NAMALWA (cell line): ENCODE results near the gene SDF2L1.
"Not testable (repeated sequence)": the region's sequence is repeated elsewhere in the genome, so short reads cannot be mapped to it uniquely, and the experiment has no call there.

Source experiments
- DNase-seq: peaks from one replicate; pipeline ENCODE4 v3.0.0-alpha.2; 2015; ENCODE audit warnings: low spot score

SDF2L1 gene

DNA sequence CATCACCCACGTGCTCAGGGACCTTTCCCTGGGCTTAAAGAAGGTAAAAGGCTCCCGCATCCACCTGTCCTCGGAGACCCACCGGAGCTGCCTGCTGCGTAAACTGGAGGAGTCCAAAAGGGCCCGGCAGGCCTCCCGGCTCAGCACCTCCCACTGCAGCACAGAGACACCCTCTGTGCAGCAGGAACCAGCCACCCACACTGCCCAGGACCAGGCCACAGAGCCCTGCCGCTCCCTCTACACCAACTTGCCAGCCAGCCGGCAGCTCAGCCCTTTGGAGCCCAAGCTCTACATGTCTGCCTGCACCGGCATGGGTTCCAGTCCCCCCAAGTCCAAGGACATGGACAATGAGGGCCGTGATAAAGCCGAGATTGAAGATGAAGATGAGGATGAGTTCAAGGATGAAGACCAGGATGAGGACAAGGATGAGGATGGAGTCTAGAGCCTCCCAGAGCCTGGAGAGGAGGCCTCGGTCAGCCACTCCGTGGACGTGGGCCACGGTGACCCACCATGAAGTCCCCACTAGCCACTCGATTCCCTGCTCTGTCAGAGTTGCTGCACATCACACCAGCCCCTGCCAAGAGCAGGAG, 5.4 kb upstream of the SDF2L1 start:
- no peak for DNase-seq

- DNase-seq = not testable (repeated sequence)
Measured at GRCh38 chr22:21637450-21637849, 4.7 kb upstream of the SDF2L1 start.

GRCh38 chr22:21639359-21639758, 2.7 kb upstream of the SDF2L1 start:
- DNase-seq = no peak

DNA sequence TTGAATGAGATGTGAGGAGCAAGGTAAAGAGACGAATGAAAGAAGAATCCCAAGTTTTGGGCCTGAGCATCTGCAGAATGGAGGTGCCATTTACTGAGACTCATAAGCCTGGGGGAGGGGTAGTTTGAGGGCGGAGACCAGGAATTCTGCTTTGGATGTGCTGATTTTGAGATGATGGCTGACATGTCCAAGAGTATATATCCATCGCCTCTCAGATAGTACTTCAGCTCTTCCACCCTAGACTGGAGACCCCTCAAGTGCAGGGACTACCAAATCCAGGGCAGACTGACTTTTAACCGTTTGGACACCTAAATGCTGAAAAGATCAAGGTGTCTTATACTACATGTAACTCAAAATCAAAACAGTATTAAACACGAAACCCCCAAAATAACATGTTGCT, 1.3 kb upstream of the SDF2L1 start:
- DNase-seq = no peak

- peak; percentile 36 for DNase-seq
Measured at GRCh38 chr22:21641417-21641788, 699 bp upstream of the SDF2L1 start.

DNA sequence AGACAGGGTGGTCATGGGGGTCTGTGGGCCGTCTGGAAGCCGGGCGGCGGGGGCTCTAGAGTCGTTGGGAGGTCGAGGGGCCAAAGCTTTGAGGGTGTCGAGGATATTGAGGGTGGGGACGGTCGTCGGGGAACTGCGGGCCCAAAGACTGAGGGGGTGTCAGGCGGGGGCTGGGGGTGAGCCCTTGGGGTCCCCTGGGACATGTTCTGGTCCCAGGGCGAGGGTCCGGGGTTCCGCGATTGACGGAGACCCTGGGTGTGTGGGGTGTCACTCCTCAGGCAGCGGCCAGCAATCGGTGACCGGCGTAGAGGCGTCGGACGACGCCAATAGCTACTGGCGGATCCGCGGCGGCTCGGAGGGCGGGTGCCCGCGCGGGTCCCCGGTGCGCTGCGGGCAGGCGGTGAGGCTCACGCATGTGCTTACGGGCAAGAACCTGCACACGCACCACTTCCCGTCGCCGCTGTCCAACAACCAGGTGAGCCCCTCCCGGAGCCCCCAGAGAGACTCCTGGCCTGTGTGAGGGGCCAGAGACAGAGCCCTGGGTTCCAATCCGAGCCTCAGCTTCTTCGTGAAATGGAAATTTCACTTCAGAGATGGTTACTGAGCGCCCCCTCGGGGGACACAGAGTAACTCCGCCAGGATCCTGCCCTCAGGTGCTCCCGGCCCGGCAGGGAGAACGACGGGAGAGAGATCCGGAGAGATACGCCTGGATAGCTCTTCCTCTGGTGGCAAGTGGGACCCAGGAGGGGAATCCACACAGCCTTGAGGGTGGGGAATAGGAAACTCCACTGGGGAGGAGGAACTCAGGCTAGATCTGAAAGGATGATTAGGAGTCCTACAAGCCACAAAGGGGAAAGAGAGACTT, 714 bp downstream of the SDF2L1 start:
- DNase-seq = peak; percentile 81

DNA sequence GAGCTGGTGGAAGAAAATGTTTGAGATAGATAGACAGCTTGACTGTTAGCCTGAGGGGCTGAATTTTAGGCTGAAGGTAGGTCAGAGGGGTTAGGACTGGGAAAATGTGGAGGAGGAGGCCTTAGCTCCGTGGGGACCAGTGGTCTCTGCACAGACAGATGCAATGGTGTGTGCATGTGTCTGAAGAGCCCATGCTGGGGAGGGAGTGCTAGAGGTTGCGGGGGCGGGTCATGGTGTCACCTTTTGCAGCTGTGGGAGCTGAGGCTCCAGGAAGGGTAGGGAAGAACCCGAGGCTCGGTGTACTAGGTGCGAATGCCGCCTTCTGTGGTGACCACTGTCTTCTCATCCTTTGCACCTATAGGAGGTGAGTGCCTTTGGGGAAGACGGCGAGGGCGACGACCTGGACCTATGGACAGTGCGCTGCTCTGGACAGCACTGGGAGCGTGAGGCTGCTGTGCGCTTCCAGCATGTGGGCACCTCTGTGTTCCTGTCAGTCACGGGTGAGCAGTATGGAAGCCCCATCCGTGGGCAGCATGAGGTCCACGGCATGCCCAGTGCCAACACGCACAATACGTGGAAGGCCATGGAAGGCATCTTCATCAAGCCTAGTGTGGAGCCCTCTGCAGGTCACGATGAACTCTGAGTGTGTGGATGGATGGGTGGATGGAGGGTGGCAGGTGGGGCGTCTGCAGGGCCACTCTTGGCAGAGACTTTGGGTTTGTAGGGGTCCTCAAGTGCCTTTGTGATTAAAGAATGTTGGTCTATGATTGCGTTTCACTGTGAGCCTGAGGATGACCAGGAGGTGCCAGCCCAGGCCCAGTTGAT, 1.6 kb downstream of the SDF2L1 start:
- DNase-seq = peak; percentile 47

DNA sequence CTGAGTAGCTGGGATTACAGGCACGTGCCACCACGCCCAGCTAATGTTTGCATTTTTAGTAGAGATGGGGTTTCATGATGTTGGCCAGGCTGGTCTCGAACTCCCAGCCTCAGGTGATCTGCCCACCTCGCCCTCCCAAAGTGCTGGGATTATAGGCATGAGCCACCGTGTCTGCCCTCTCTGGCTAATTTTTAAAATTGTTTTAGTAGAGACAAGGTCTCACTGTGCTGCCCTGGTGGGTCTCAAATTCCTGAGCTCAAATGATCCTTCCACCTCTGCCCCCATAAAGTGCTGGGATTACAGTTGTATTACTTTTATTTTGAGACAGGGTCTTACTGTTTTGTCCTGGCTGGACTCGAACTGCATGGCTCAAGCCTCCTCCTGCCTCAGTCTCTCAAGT, 3.4 kb downstream of the SDF2L1 start:
- not testable (repeated sequence) for DNase-seq

DNA sequence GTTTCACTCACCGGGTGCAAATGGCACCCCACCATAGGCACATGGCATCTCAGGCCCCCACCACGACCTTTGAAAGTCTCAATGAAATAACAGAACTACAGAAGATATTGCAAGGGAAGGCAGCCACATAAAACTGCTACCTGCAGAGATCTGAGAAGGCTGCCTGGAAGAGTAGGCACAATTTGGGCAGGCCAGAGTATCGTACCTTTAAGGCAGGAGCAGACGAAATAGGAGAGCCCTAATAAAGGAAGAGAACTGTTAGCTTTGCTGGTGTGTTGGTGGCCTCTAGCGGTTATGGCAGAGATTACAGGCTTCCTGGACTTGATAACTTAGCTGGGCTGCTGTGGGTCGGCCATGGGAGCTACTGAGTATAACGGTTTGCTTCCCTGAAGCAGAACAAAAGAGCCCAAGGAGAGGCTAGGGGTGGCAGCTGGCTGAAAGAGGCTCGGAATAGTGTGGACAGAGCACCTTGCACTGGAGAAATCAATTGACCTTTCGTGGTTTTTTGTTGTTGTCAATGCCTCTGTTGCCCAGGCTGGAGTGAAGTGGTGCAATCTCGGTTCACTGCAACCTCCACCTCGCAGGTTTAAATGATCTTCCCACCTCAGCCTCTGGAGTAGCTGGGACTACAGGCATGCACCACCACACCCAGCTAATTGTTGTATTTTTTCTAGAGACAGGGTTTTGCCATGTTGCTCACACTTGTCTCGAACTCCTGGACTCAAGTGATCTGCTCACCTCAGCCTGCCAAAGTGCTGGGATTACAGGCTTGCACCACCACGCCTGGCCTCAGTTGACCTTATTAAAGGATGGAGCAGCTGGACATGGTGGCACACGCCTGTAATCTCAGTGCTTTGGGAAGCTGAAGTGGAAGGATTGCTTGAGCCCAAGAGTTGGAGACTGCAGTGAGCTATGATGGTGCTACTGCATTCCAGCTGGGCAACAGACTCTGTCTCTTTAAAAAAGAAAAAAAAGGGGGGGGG, 4.8 kb downstream of the SDF2L1 start:
- peak; percentile 90 for DNase-seq

DNA sequence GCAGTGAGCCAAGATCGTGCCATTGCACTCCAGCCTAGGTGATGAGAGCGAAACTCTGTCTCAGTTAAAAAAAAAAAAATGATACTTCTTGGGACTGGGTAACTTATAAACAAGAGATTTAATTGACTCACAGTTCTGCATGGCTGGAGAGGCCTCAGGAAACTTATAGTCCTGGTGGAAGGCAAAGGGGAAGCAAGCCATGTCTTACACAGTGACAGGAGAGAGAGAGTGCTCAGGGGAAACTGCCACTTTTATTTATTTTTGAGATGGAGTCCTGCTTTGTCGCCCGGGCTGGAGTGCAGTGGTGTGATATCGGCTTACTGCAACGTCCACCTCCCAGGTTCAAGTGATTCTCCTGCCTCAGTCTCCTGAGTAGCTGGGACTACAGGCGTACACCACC, 8.2 kb downstream of the SDF2L1 start:
- no peak for DNase-seq

- DNase-seq = peak; percentile 52
Measured at GRCh38 chr22:21650823-21651520, 8.9 kb downstream of the SDF2L1 start.

DNA sequence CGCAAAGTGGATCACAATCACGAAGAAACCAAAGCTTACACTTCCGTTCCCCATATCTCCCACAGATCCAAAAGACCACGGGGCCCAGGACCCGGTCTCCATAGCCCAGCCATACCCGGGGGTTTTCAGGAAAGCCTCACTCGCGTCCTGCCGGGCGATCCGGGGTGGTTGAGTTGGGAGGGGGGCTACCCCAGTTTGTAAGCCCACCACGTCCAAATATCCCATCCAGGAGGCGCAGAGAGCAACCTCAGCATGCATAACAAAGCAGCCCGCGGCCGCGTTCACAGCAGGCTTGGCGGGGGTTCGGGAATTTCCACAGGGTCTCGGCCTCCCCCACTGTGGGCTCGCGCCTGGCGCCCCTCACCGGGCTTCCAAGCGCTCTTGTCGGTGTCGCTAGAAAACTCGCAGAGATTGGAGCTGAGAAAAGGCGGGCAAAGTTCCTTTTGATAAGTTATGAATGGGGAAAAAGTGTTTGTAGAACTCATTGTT, 9.5 kb downstream of the SDF2L1 start:
- no peak for DNase-seq

DNA sequence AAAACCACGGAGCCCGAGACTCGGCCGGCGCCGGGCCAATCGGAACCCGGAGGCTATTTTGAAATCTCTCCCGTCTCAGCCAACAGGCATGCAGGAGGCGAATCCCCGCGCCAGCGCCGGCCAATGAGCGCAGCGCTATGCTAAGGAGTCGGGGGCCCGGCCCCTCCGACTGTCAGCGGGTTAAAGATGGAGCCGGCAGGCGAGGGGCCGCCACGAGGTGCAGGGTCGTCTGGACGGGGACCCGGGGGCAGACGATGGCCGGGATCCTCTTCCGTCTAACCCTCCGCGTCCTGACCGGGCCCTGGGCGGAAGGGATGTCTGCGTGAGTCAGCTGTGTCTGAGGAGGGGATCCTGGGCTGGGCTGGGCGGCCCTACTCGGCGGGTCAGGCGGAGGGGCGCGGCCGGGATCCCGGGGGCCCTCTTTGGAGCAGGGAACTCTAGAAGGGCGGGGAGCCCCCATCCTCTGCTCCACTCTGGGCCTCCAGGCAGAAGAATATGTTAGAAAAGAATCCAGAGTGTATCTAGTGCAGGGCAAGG, 10.0 kb downstream of the SDF2L1 start:
- DNase-seq = peak; percentile 95

- DNase-seq = no peak
Measured at GRCh38 chr22:21652547-21653545, 10.7 kb downstream of the SDF2L1 start.

DNA sequence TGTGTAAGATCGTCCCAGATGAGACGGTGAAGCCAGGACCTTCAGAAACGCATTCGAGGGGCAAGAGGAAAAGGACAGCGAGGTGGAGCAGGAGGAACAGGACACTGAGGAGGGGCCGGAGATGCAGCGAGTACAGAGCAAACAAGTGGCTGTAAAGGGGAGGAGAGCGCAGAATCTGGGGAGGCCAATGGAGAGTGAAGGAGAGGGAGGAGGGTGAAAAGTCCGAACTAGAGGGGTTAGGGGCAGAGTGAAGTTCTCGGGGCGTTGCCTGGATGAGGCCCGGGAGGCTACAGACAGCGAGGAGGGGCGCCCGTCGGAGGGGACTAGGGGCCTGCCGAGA, 14.9 kb downstream of the SDF2L1 start:
- DNase-seq = no peak

GRCh38 chr22:21657360-21658032, 15.4 kb downstream of the SDF2L1 start:
- DNase-seq = peak; percentile 80

DNA sequence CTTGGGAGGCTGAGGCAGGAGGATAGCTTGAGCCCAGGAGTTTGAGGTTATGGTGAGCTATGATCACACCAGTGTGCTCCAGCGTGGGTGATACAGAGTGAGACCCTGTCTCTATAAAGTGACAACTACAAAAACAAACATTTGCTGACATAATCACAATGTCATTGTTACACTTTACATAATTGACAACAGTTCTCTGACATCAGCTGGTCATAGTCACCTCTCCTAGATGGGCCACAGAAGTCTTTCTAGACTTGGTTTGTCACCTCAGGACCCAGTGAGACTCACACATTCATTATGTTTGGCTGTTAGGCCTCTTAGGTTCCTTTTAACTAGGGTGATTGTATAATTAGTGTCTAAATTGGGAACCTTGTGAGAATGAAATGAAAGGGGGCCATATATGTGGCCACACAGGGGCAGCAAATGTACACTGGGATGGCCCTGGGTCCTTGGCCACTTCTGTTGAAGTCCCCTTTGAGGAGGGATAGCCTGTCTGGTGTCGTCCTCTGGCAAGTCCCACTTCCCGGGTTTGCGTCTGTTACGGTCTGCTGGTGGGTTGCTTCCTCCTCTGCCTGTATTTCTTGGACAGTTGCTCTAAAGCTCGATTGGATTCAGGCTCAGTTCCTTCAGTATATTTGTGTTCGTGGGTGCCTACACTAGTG, 17.9 kb downstream of the SDF2L1 start:
- DNase-seq = no peak

DNA sequence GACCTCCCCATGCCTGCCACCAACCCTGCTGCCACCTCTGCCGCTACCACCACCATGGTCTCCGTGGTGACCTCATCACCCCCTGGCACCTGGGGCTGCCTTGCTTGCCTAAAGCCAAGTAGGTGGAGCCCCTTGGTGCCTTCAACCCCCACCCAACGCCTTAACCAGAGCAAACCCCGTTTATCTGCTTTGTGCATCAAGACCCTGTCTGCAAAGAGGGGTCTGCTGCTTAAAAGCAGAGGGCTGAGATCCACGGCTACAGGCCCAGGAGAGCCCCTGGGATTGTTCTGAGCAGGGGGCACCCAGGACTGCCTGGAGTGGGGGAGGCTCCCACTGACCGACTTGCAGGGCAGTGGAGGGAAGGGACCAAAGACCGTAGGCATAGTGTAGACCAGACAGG, 18.8 kb downstream of the SDF2L1 start:
- DNase-seq = no peak
